Caco-2 (cell line): Measurements from ENCODE around the gene THBD. TPM values are rescaled to one million over a fixed set of nuclear protein-coding genes. Genes with fewer than 3 reads are reported as not detected.

Experiments used
- BruUV-seq: library from RNA; stranded (reverse); fragments of 400-500 nt; replicated peaks from 2 replicates; lab custom pipeline; 2021; lab: Mats Ljungman, UMichigan
- CTCF ChIA-PET: fragments of 300-600 bp; sonication (Branson Sonifier 250); formaldehyde crosslinking; loops from one replicate; lab custom pipeline; 2022; ENCODE audit warnings: antibody characterized with exemption; lab: Charles Lee
- POLR2A ChIA-PET: fragments of 300-600 bp; sonication (Branson Sonifier 250); formaldehyde crosslinking; loops from one replicate; lab custom pipeline; 2022; ENCODE audit warnings: antibody characterized with exemption; lab: Charles Lee
- DNase-seq, 2 experiments: peaks; one replicate each; pipeline versions ENCODE4 v3.0.0 to v3.0.0-alpha.2; 2020 to 2022
- H3K27me3 ChIP-seq: replicated peaks from 2 replicates; pipeline ENCODE4 v1.6.0; 2011; ENCODE audit warnings: low read length; ENCODE audit not compliant: control insufficient read depth, insufficient read depth
- H3K36me3 ChIP-seq: 2 replicates; pipeline ENCODE4 v1.5.1; 2011; ENCODE audit warnings: low read length; ENCODE audit not compliant: control insufficient read depth, insufficient read depth
- H3K4me1 ChIP-seq: fragments of 250-450 bp; sonication (Bioruptor Pico); 2 replicates; pipeline ENCODE4 v1.5.1; 2020; ENCODE audit warnings: mild to moderate bottlenecking
- H3K4me3 ChIP-seq: 2 replicates; pipeline ENCODE4 v1.5.1; 2011; ENCODE audit warnings: low read depth, mild to moderate bottlenecking, control low read depth, low read length
- H3K9me3 ChIP-seq: fragments of 250-450 bp; sonication (Bioruptor Pico); 2 replicates; pipeline ENCODE4 v1.5.1; 2020; ENCODE audit warnings: mild to moderate bottlenecking, moderate library complexity
- H3K27ac Mint-ChIP-seq: one replicate; pipeline ENCODE4 v1.8.0; 2022; ENCODE audit warnings: mixed read lengths; ENCODE audit not compliant: unreplicated experiment
- H3K27me3 Mint-ChIP-seq: one replicate; pipeline ENCODE4 v1.8.0; 2022; ENCODE audit warnings: mixed read lengths; ENCODE audit not compliant: insufficient read depth, unreplicated experiment
- H3K36me3 Mint-ChIP-seq: one replicate; pipeline ENCODE4 v1.8.0; 2022; ENCODE audit warnings: mild to moderate bottlenecking, mixed read lengths; ENCODE audit not compliant: insufficient read depth, unreplicated experiment
- H3K4me1 Mint-ChIP-seq: one replicate; pipeline ENCODE4 v1.8.0; 2022; ENCODE audit warnings: low read depth, mixed read lengths; ENCODE audit not compliant: unreplicated experiment
- H3K4me3 Mint-ChIP-seq: one replicate; pipeline ENCODE4 v1.8.0; 2022; ENCODE audit warnings: mild to moderate bottlenecking, moderate library complexity, mixed read lengths; ENCODE audit not compliant: unreplicated experiment
- H3K9me3 Mint-ChIP-seq: one replicate; pipeline ENCODE4 v1.8.0; 2022; ENCODE audit warnings: mixed read lengths; ENCODE audit not compliant: unreplicated experiment
- intact Hi-C: fragments of 100-400 bp; cut with micrococcal nuclease; formaldehyde crosslinking; loops from one replicate; pipeline ENCODE4 v1.10.0; 2022; ENCODE audit not compliant: unreplicated experiment
- total RNA-seq: library from RNA; stranded (reverse); gene quantifications from 2 replicates; pipeline ENCODE4 v1.2.3, GENCODE V29; 2022
- TF ChIP-seq, protein P1 (sequence below), 2 experiments: fragments of 200-600 bp in 1 of 2; IDR thresholded peaks; 1 replicate in 1 of 2; 2 replicates in 1 of 2; pipeline versions ENCODE4 v1.5.1 to v1.8.0; 2011 to 2022; ENCODE audit warnings: antibody characterized with exemption in 1 of 2, control low read depth in 1 of 2, inconsistent platforms in 1 of 2, low read depth in 1 of 2, low read length in 1 of 2, mild to moderate bottlenecking in 1 of 2, moderate library complexity in 1 of 2; ENCODE audit not compliant: insufficient read depth in 1 of 2, severe bottlenecking in 1 of 2, unreplicated experiment in 1 of 2

THBD gene
- total RNA-seq, 1 experiment from 2014 or later, result 0.77 TPM

- H3K4me1 ChIP-seq, result no peaks in the 10 kb centered on the region; the same call in 1 of the 2 replicates
- H3K27ac Mint-ChIP-seq, result no peak overlapping the region
- H3K4me3 Mint-ChIP-seq, result no peak overlapping the region
- DNase-seq, result no peak
- POLR2A ChIA-PET, result no interaction called here
- H3K27me3 ChIP-seq, result no peaks in the 10 kb centered on the region
- intact Hi-C loops, result no loop called here
- CTCF ChIA-PET, result no interaction called here
- no peaks in the 10 kb centered on the region for H3K27me3 Mint-ChIP-seq
- no peak overlapping the region for H3K4me3 ChIP-seq
- no TSS peak for BruUV-seq
- H3K36me3 Mint-ChIP-seq, result no peaks in the 10 kb centered on the region
- H3K9me3 Mint-ChIP-seq, result no peaks in the 10 kb centered on the region
- TF ChIP-seq, protein P1, sequence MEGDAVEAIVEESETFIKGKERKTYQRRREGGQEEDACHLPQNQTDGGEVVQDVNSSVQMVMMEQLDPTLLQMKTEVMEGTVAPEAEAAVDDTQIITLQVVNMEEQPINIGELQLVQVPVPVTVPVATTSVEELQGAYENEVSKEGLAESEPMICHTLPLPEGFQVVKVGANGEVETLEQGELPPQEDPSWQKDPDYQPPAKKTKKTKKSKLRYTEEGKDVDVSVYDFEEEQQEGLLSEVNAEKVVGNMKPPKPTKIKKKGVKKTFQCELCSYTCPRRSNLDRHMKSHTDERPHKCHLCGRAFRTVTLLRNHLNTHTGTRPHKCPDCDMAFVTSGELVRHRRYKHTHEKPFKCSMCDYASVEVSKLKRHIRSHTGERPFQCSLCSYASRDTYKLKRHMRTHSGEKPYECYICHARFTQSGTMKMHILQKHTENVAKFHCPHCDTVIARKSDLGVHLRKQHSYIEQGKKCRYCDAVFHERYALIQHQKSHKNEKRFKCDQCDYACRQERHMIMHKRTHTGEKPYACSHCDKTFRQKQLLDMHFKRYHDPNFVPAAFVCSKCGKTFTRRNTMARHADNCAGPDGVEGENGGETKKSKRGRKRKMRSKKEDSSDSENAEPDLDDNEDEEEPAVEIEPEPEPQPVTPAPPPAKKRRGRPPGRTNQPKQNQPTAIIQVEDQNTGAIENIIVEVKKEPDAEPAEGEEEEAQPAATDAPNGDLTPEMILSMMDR (IDR thresholded peaks at IDR 0.05; ENCODE audit: insufficient read depth in 1 of 2, low read depth in 1 of 2, low read length in 1 of 2, severe bottlenecking in 1 of 2, unreplicated experiment in 1 of 2), result no peak
- no peaks in the 10 kb centered on the region for H3K9me3 ChIP-seq
- no peaks in the 10 kb centered on the region for H3K36me3 ChIP-seq
- H3K4me1 Mint-ChIP-seq, result peaks cover 6% of the 10 kb centered on the region
Observed at GRCh38 chr20:23083553-23084220, 34.2 kb upstream of the THBD start.

DNA sequence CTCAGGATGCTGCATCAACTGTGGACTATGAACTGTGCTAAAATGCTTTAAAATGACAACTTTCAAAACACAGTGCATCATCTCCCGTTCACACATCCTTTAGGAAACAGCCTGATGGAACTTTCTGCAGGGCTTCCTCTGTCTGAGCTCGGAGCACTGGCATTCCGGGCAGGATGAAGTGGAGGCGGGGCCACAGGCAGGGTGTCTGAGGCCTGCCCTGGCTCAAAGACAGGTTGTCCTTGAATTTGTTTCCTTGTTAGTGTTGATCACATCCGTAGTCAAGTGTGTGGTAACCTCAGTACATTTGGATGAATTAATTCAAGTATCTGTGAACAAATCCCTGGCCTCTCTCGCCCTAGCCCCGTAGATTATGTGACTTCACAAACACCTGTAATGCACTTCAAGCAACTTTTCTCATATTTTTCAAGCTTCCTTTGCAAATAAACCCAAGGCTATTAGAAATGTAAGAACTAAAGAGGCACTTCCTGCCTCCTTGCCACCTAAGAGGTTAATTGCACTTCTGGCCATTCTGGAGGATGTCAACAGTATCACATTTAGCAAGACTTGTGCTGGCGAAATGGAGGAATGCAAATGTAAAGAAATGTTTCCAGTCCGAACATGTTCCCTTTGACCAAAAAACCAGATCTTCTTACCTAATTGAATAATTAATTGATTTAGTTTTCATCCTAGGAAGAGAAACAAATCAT, 33.5 kb upstream of the THBD start:
- Mint-ChIP-seq H3K27me3 (no peaks in the 10 kb centered on the region), H3K36me3 (no peaks in the 10 kb centered on the region), H3K4me3 (no peak overlapping the region), H3K9me3 (no peaks in the 10 kb centered on the region), H3K27ac (no peak overlapping the region), H3K4me1 (peaks cover 6% of the 10 kb centered on the region)
- no TSS peak for BruUV-seq
- Histone ChIP-seq H3K9me3 (no peaks in the 10 kb centered on the region), H3K36me3 (no peaks in the 10 kb centered on the region), H3K27me3 (no peaks in the 10 kb centered on the region), H3K4me1 (peaks cover 2% of the 10 kb centered on the region; the same call in 1 of the 2 replicates), H3K4me3 (no peak overlapping the region)
- intact Hi-C loops, result no loop called here
- DNase-seq, result no peak
- TF ChIP-seq, protein P1 (IDR thresholded peaks at IDR 0.05; ENCODE audit: insufficient read depth in 1 of 2, low read depth in 1 of 2, low read length in 1 of 2, severe bottlenecking in 1 of 2, unreplicated experiment in 1 of 2), result no peak
- ChIA-PET CTCF (no interaction called here), POLR2A (no interaction called here)

DNA sequence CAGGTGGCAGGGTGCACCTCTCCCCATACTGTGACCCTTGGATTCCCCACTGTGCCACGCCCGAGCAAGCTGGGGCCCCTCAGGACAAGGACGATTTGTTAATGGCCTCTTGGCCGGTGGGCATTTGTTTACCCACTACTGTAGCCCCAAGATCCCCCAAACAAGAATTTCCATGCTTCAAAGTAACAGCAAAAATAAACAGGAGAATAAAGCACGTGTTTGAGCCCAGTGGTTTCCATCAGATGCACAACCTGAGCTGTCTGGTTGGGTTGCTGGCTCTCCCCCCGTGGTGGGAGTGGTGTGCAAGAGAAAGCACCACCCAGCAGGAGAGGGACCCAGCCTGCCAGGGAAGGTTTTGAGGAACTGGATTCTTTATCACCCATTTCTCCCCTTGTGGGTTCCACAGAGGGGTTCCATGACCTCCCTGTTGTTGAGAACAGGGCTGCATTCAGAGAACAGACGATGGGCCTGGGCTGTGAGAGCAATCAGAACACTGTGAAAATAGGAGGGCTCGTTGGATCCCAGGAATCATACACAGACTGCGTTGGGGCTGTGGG, 31.9 kb upstream of the THBD start:
- no TSS peak for BruUV-seq
- ChIA-PET CTCF (no interaction called here), POLR2A (no interaction called here)
- H3K27me3 ChIP-seq, result no peaks in the 10 kb centered on the region
- Mint-ChIP-seq H3K27me3 (no peaks in the 10 kb centered on the region), H3K4me3 (no peak overlapping the region), H3K36me3 (no peaks in the 10 kb centered on the region), H3K9me3 (no peaks in the 10 kb centered on the region), H3K4me1 (peaks cover 6% of the 10 kb centered on the region), H3K27ac (no peak overlapping the region)
- TF ChIP-seq, protein P1 (IDR thresholded peaks at IDR 0.05; ENCODE audit: insufficient read depth in 1 of 2, low read depth in 1 of 2, low read length in 1 of 2, severe bottlenecking in 1 of 2, unreplicated experiment in 1 of 2), result no peak
- no peaks in the 10 kb centered on the region for H3K36me3 ChIP-seq
- intact Hi-C loops, result no loop called here
- DNase-seq, result no peak
- H3K4me1 ChIP-seq, result peaks cover 4% of the 10 kb centered on the region; the same call in 1 of the 2 replicates
- H3K9me3 ChIP-seq, result no peaks in the 10 kb centered on the region
- H3K4me3 ChIP-seq, result no peak overlapping the region
